Measurements from ENCODE around the gene ZNF83.
A peak's percentile ranks its signal among the peaks of the same experiment; 100 is the strongest.
"Not testable (repeated sequence)": the region's sequence is repeated elsewhere in the genome, so short reads cannot be mapped to it uniquely, and the experiment has no call there.

Gene ZNF83

GRCh38 chr19:52599241-52599640 is 38.9 kb downstream of the ZNF83 start:
- no peak for DNase-seq (ENCODE audit: low read depth)
- no peak overlapping the region for H3K4me3 ChIP-seq (ENCODE audit: low read length)
- TF ChIP-seq, protein P1, sequence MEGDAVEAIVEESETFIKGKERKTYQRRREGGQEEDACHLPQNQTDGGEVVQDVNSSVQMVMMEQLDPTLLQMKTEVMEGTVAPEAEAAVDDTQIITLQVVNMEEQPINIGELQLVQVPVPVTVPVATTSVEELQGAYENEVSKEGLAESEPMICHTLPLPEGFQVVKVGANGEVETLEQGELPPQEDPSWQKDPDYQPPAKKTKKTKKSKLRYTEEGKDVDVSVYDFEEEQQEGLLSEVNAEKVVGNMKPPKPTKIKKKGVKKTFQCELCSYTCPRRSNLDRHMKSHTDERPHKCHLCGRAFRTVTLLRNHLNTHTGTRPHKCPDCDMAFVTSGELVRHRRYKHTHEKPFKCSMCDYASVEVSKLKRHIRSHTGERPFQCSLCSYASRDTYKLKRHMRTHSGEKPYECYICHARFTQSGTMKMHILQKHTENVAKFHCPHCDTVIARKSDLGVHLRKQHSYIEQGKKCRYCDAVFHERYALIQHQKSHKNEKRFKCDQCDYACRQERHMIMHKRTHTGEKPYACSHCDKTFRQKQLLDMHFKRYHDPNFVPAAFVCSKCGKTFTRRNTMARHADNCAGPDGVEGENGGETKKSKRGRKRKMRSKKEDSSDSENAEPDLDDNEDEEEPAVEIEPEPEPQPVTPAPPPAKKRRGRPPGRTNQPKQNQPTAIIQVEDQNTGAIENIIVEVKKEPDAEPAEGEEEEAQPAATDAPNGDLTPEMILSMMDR (IDR thresholded peaks at IDR 0.05; ENCODE audit: insufficient read depth, low read depth, low read length, missing control alignments) = no peak

DNA sequence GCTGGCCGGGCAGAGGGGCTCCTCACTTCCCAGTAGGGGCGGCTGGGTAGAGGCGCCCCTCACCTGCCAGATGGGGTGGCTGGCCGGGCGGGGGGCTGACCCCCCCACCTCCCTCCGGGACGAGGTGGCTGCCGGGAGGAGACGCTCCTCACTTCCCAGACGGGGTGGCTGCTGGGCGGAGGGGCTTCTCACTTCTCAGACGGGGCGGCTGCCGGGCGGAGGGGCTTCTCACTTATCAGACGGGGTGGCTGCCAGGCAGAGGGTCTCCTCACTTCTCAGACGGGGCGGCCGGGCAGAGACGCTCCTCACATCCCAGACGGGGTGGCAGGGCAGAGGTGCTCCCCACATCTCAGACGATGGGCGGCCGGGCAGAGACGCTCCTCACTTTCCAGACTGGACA is 44.7 kb downstream of the ZNF83 start:
- H3K4me3 ChIP-seq (ENCODE audit: low read length); DNase-seq (ENCODE audit: low read depth): not testable (repeated sequence)

GRCh38 chr19:52592301-52592700 is 45.9 kb downstream of the ZNF83 start:
- no peak for DNase-seq (ENCODE audit: low read depth)
- TF ChIP-seq, protein P1 (IDR thresholded peaks at IDR 0.05; ENCODE audit: insufficient read depth, low read depth, low read length, missing control alignments) = no peak

GRCh38 chr19:52590728-52591127 is 47.4 kb downstream of the ZNF83 start:
- DNase-seq (ENCODE audit: low read depth) = no peak
- no peak overlapping the region for H3K4me3 ChIP-seq (ENCODE audit: low read length)
- TF ChIP-seq, protein P1 (IDR thresholded peaks at IDR 0.05; ENCODE audit: insufficient read depth, low read depth, low read length, missing control alignments) = no peak

More at GRCh38 chr19:52592301-52592700, 45.9 kb downstream of the ZNF83 start:
- H3K4me3 ChIP-seq (ENCODE audit: low read length) = no peak overlapping the region

DNA sequence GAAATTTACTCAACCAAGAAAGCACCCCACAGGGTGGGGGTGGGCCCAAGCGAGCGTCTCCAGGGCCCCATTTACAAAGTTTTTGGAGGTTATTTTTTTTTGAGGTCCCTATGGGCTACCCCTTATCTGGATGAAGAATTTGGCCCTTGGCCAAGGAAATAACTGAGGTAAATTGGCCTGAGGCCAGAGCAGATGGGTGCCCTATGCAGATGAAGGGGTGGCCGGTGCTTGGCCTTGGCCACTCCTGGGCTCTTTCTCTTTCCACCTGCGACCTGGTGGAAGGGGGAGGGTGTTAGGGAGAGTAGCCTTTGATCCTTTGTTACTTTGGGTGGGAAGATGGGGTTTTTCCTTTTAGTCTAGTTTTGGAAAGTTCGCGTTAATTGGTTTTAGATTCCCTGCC is 52.6 kb downstream of the ZNF83 start:
- H3K4me3 ChIP-seq (ENCODE audit: low read length) = no peak overlapping the region
- TF ChIP-seq, protein P1 (IDR thresholded peaks at IDR 0.05; ENCODE audit: insufficient read depth, low read depth, low read length, missing control alignments) = no peak

DNA sequence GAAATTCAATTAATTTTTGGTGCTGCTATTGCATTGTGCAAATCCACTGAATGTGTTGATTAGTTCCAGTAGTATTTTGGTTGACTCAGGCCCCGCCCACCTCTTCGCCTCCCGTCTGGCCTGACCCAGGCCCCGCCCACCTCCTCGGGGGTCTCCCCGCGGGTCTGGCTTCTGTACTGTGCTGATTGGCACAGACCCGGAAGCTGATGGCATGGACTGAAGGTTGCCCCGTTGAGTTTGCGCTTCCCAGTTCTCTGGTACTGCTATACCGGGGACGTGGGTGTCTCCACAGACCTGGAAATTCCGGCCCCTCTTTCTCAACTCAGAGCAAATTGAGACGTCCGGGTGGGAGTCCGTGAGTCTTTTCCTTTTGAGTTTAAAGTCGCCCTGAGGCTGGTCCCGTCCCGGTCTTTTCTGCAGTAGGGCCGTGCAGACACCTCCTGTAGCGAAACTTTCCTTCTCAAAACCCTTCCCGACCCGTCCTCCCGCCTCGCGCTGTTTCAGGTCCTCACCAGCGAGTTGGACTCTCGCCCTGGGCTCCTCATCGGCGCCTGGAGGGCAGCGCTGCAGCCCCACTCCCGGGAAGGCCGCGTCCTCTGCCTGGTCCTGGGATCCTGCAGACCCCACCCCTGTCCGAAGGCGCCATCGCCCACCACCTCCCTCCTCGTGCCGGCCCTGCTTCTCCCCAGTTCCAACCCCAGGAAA is 53.3 kb downstream of the ZNF83 start:
- no peak overlapping the region for H3K4me3 ChIP-seq (ENCODE audit: low read length)
- DNase-seq (ENCODE audit: low read depth) = no peak
- TF ChIP-seq, protein P1 (IDR thresholded peaks at IDR 0.05; ENCODE audit: insufficient read depth, low read depth, low read length, missing control alignments) = no peak

More for the DNA sequence above, 52.6 kb downstream of the ZNF83 start:
- DNase-seq (ENCODE audit: low read depth) = no peak

DNA sequence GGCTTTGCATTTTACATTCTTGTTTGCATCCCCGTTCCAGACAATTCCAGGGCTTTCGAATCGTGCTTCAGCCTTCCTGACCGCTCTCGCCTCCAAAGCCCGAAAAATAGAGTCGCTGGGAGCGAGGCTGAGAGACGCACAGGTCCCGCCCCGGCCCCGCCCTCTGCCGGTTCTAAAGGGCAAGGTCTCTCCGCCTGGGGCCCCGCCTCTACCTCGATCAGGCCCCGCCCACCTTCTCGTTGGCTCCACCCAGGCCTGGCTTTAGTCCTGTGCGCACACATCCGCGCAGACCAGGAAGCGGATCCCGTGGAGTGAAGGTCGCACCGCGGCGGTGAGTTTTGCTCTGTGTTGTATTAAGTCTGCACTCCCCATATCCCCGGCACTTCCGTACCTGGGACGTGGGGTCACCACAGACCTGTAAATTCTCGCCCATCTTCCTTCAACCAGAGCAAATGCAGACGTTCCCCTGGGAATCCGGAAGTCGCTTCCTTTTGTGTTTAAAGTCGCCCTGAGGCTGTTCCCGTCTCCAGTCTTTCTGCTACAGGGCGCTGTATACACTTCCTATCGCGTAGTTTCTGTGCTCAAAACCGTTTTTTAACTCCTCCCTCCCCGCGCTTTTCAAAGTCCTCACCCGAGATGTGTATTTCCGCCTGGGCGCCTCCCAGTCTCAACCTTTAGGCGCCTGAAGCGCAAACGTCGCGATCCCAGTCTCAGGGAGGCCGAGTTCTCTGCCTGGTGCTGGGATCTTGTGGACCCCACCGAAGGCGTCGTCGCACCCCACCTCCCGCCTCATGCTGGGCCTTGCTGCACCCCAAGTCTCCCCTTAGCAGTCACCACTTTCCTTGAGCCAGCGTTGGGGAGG is 67.9 kb downstream of the ZNF83 start, which contains the start of gene ZNF701:
Gene ZNF701 (plus strand): TSS at position 288 of the 862 bp plus-strand sequence. CDS start 3,861 bp downstream, outside the sequence.
- TF ChIP-seq, protein P1 (IDR thresholded peaks at IDR 0.05; ENCODE audit: insufficient read depth, low read depth, low read length, missing control alignments) = no peak
- DNase-seq (ENCODE audit: low read depth) = peak; percentile 93
- peak within 1 kb of the TSS; percentile 97 for H3K4me3 ChIP-seq (ENCODE audit: low read length)

DNA sequence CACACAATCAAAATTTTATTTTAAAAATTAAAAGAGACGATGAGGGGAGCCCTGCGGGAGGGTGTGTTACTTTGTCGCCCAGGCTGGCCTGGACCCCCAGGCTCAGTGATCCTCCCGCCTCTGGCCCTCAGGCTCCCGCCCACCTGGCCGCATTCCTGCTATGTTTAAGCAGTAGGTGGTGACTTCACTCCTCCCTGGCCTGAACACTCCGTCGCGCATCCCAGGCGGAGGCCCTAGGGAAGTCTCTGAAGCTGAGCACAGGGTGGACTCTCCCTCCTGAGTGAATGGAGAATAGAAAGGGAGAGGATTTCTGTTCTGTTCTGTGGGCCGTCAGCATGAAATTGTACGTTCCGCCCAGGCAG is 68.5 kb downstream of the ZNF83 start:
- DNase-seq (ENCODE audit: low read depth) = peak; percentile 37
- peak overlapping the region; percentile 97 for H3K4me3 ChIP-seq (ENCODE audit: low read length)

Measured in epithelial cell of esophagus (primary cell).